Fibroblast of upper back skin (primary cell): ENCODE measurements around the gene ELP6.

Experiments
- DNase-seq: peaks from one replicate; pipeline ENCODE4 v3.0.0-alpha.2; 2013

ELP6 gene, protein sequence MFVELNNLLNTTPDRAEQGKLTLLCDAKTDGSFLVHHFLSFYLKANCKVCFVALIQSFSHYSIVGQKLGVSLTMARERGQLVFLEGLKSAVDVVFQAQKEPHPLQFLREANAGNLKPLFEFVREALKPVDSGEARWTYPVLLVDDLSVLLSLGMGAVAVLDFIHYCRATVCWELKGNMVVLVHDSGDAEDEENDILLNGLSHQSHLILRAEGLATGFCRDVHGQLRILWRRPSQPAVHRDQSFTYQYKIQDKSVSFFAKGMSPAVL

GRCh38 chr3:47513125-47513929, at the start of gene ELP6:
TSS of gene ELP6 (minus strand) at chr3:47513712. CDS start at chr3:47513590, 122 bp downstream.
- DNase-seq: peak; percentile 96

GRCh38 chr3:47556351-47556750, 42.8 kb upstream of the ELP6 start:
- DNase-seq: no peak

DNA sequence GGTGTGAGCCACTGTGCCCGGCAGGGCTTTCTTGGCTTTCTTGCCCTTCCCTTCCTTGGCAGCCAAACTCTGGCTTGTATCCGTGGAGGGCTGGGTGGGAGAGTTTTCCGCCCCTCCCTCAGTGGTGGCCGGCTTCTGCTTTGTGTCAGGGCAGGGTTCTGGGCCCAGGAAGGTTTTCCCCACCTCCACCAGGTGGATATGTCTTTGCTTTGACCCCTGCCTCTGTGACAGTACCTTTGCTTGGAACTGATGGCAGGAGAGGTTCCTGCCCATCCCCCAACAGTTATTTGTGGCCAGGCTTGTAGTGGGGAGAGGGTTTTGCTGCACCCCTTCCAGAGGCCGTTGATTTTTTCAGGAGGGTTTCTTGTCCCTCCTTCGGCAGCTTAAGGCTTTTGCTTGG, 40.8 kb upstream of the ELP6 start:
- DNase-seq: no peak

- DNase-seq: no peak
Observed at GRCh38 chr3:47553407-47553806, 39.9 kb upstream of the ELP6 start.

DNA sequence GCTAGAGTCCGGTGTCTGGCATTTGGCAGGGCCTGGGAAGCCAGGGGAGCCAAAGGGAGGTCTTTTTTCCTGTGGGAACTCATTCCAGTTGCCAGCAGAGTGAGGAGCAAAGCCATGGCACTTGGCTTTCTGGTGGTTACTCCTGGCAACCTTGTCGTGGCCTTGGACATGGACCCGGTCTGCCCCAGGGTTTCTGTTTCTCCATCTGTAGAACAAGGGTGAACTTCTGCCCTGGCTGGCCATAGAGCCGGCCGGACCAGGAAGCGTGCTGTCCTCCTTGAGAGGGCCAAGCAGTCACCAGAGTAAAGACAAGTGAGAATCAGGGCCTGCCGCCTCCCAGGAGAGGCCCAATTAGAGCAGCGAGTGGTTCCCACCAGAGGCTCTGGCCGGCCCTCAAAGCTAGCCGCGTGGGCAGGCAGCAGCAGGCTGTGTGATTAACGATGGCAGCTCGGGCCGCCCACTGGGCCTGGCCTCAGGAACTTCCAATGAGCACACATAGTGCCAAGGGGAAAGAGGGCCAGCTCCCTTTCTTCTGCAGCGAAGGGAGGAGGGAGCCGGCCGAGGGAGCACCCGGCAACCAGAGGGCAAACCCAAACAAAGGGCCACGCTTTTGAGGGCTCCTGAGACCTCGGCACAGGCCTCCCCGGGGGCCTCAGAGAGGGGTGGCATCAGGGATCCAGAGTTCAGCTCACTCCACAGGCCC, 29.1 kb upstream of the ELP6 start:
- DNase-seq: peak; percentile 7

DNA sequence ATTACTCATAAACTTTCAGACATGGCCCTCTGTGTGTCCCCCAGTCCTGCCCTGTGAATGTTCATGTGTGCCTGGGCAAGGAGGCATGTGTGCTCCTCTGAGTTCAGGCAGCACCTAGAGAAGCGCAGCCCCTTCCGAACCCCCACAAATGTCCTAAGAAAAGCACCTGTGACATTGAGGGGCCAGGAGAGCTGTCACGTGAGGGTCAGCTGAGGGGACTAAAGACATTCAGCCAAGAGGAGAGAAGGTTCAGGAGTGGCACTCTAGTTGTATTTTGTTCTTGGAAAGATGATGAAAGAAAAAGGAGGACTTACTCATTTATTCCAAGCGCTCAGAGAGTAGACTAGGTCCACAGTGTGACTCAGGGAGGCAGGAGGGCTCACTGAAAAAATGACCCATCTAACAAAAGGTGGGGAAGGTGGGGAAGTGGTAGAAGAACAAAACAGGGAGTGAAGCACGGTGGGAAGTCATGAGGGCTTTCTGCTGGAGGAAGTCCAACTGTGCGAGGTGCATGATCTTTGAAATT, 28.1 kb upstream of the ELP6 start:
- DNase-seq: no peak

DNA sequence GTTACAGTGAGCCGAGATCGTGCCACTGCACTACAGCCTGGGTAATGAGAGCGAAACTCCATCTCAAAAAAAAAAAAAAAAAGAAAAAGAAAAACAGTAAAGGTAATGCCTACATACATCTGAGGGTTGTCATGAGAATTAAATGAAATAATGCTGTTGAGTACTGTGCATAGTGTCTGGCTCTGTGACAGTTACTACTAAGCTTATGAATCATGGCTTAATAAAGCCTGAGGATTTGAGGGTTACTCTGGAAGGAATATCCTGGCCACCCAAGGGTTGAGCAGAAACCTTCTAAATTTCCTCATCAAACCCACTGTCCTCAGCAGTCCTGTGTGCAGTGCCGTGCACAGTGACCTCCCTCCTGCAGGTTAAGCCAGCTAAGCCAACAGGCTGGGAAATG, 26.8 kb upstream of the ELP6 start:
- DNase-seq: peak; percentile 24

- no peak for DNase-seq
Observed at GRCh38 chr3:47536967-47537366, 23.5 kb upstream of the ELP6 start.

DNA sequence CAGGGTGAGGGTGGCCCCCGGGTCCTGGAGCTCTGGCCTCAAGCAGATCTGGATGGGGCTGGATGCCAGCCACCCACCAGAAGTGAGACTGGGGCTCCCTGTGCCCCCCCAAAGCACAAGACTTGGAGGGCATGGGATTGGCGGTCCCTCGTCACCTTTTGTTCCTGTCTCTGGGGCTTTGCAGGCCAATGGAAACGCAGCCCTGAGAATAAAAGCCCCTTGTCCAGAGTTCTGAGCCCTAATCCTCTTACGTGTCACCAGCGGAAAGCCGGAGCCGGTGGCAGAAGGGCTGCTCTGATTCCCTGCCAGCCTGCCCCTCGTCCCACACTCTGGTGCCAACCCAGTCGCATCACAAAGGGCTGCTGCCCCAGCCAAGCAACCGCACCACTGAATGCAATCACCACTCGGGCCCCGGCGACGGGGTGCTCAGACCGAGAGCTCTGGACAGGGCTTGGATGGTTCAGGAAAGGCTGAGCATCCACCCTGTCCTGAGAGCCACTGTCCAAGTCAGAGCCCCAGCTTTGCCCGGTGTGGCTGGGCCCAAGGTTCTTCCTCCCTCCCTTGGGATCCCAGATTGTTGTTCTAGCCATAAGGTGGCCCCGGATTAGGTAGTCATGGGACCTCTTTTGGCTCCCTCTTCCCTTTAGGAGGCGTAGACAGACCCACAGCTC, 22.8 kb upstream of the ELP6 start:
- no peak for DNase-seq

- DNase-seq: no peak
Observed at GRCh38 chr3:47533996-47534454, 20.5 kb upstream of the ELP6 start.

- no peak for DNase-seq
Observed at GRCh38 chr3:47533481-47533880, 20.0 kb upstream of the ELP6 start.

GRCh38 chr3:47527952-47528725, 14.6 kb upstream of the ELP6 start:
- no peak for DNase-seq

GRCh38 chr3:47525617-47526016, 12.1 kb upstream of the ELP6 start:
- no peak for DNase-seq

GRCh38 chr3:47523310-47524073, 10.0 kb upstream of the ELP6 start:
- no peak for DNase-seq

GRCh38 chr3:47522082-47522987, 8.8 kb upstream of the ELP6 start:
- peak; percentile 87 for DNase-seq

GRCh38 chr3:47520756-47521155, 7.2 kb upstream of the ELP6 start:
- no peak for DNase-seq

DNA sequence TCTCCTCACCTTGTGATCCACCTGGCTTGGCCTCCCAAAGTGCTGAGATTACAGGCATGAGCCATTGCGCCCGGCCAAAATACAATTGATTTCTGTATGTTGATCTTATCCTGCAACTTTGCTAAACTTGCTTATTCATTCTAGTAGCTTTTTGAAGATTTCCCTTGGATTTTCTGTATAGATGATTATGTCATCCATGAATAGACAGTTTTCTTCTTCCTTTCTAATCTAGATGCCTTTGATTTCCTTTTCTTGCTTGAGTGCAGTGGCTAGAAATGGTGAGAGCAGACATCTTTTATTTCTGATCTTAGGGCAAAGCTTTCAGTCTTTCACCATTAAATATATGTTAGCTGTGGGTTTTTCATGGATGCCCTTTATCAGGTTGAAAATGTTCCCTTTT, 4.4 kb upstream of the ELP6 start:
- no peak for DNase-seq

DNA sequence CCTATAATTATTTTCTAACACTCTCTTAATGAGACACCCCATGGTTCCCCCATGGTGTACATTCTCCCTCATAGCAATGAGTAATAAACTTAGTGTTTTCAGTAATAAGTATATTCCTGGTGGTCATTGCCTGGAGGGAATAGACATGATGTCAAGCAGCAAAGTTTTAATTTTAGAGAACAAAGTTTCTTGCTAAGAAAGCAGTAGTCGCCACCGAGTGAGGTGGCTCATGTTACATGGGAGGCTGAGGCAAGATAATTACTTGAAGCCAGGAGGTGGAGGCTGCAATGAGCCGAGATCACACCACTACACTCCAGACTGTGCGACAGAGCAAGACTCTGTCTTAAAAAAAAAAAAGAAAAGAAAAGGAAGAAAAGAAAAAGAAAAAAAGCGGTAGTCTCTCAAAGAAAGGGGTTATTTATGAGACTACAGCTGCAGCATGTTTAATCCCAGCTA, 2.4 kb upstream of the ELP6 start:
- DNase-seq: no peak

DNA sequence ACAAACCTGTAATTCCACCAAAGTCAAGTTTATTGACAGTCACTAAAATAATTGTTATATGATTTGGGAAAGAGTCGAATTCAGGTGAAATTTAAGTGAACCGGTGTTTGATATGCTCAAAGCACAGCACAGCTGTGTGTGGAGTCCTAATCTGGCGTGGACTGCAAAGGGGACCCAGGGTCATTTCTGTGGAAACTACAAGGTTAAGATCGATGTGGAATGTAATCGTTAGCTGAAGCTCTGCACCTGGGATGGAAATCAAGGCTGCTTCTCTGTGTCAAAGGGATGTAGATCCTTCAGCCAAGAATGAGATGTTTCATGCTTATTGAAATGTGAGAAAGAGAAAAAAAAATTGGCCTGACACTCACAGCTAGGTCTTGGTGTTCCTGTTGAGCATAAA, 1.6 kb upstream of the ELP6 start:
- DNase-seq: no peak
